GM21529 (cell line): ENCODE data around the gene AQP3.
"Not testable (repeated sequence)": the region's sequence is repeated elsewhere in the genome, so short reads cannot be mapped to it uniquely, and the experiment has no call there.

Source experiments
- ATAC-seq: cut with Tn5 transposase; IDR thresholded peaks from one replicate; pipeline ENCODE4 v1.9.1; 2021; ENCODE audit not compliant: unreplicated experiment

Gene AQP3

DNA sequence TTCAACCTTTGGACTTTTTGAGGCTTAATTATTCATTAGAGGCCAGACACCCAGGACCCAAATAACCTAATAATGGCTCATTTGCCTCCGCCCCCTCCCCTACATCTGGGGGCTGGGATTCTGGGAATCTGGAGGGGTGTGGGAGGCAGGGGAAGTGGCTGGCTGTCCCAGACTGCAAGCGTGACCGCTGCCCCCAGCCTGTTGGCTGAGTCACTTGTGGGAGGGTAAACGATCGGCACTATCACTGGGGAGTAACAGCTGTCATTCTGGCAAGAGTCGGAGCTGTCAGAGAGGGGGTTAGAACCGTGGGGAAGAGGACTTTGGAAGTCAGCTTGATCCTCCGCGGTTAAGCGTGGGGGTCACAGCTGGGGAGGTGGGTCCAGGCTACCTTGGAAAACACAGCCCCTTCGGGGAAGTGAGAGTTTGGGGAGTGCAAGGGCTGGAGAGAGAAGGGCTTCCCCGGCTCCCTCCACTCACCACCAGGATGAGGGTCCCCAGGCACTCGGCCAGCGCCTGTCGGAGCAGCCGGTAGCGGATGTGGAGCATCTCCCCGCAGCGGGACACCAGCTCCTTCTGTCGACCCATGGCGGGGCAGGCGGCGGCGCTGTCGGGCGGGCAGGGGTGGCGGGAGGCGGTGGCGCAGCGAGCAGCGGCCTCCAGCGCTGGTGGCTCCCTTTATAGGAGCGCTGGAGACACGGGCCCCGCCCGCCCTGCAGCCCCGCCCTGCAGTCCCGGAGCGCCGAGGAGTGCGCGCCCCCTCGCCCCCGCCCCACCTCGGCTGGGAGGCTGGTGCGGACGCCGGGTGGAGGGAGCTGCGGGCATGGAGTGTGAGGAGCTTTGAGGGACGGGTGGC is at the start of gene AQP3:
TSS of gene AQP3 (minus strand) at position 648 of the 853 bp plus-strand sequence. CDS start at position 585, 63 bp downstream.
- ATAC-seq: peak; percentile 33

DNA sequence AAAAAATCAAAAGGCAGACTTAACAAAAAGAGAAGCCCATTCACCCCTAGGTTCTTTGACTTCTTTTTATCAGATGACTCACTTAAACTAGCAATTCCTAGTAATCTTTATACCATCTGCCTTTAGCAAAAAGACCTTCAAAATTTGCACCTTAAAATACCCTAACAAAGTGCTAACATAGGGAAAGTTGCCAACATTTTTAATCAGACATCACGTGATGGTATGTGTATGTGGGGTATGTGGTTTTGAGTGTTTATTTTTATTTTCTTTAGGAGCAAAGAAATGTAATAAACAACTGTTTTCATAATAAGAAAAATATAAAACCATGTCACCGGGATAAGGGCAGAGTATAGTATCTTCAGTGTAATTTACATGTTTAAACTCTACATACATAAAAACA is 46.4 kb upstream of the AQP3 start:
- not testable (repeated sequence) for ATAC-seq

DNA sequence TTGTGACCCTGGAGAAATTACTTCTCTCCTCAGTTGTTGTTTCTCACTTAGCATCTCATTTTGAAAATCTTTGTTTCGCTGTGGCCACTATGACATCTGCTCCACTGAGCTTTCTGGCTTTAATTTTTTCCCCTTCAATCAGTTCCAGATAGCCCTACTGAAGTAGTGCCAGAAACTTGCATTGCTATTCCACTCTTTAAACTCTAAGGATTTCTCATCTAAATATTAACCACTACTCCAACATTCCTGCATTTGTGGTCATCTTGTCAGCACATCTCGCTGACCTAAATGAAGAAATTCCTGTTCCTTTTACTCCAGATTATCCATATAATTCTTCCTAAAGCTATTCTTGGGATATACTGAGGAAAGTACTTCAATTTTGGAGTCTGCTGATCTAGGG is 41.7 kb upstream of the AQP3 start:
- no peak for ATAC-seq

DNA sequence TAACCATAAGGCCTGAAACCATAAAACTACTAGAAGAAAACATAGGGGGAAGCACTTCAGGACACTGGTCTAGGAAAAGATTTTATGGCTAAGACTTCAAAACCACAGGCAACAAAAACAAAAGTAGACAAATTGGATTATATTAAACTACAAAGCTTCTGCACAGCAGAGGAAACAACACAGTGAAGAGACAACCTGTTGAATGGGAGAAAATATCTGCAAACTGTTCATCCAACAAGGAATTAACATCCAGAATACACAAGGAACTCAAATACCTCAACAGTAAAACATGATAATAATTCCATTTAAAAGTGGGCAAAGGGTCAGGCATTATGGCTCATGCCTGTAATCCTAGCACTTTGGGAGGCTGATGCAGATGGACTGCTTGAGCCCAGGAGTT is 37.9 kb upstream of the AQP3 start:
- ATAC-seq: not testable (repeated sequence)

DNA sequence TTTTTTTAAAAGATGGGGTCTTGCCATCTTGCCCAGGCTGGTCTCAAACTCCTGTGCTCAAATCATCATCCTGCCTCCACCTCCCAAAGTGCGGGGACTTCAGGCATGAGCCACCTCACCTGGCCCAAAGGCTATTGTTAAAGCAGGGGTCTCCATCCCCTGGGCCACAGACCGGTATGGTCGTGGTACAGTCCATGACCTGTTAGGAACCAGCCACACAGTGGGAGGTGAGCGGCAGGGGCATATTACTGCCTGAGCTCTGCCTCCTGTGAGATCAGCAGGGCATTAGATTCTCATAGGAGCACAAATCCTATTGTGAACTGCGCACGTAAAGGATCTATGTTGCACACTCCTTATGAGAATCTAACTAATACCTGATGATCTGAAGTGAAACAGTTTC is 33.6 kb upstream of the AQP3 start:
- ATAC-seq: no peak

DNA sequence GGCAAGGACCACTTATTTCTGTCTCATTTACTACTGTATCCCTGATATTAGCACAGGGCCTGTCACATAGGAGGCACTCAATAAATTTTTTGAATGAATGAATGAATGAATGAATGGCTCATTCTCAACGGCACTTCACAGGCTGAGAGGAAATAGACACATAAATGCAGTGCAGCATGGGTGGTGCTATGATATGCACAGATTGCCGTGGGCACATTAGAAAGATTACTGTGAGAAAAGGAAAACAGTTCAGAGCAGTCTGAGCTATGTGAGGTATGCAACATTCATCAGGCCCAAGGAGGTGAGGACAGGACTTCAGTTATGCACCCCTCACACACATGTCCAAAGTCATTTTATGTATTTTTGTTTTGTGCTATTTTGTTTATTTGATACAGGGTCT is 32.7 kb upstream of the AQP3 start:
- no peak for ATAC-seq

DNA sequence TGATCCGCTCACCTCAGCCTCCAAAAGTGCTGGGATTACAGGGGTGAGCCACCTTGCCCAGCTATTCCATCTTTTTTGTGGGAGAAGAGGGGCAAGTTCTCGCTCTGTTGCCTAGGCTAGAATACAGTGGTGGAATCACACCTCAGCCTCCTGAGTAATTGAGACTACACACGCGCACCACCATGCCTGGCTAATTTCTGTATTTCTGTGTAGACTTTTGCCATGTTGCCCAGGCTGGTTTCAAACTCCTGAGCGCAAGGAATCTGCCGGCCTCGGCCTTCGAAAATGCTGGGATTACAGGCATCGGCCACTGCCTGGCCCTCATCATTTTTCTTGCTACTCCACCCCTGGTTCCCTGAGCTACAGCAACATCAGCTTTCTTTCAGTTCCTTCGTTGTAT is 29.1 kb upstream of the AQP3 start:
- no peak for ATAC-seq

DNA sequence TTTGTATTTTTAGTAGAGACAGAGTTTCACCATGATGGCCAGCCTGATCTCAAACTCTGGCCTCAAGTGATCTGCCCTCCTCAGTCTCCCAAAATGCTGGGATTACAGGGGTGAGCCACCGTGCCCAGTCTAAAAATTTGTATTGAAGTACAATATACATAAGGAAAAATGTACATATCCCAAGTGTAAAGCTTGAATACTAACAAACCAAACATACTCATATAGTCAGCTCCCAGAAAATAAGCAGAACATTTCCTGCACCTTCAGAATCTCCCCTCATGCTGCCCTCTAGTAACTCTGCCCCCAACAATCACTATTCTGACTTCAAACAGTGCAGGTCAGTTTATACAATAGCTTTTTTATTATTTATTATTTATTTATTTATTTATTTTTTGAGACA is 28.0 kb upstream of the AQP3 start:
- no peak for ATAC-seq

DNA sequence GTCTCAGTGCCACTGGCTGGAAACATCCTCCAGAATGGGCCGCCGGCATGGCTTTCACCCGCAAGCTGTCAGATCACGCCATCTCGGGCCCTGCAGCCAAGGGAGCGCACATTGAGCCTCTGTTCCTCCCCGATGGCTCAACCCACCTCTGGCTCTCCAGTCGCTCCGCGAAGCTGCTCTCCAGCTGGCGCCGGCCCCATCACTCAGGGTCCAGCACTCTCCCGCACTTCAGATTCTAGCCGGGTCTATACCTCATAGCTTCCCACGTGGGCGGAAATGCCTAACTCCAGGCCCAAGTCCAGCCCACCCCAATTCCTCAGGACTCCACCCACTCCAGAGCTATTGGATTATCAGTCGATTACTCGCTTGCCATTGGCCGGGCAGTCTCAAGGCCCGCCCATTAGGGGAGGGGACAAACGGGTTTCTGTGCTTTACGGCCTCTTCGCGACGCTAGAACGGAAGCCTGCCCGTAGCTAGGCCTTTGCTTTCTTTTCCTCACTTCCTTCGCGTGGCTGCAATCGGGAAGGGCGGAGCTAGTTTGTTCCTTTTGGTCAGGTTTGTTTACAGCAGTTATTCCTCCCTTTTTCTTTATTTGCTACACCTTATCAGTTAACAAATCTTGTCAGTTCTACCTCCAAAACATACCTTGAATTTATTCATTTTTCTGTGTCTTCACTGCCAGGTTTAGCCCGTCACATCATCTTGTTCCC is 26.4 kb upstream of the AQP3 start, which contains the start of gene NOL6:
TSS of gene NOL6 (minus strand) at position 282 of the 710 bp plus-strand sequence. CDS start at position 200, 82 bp downstream.
- ATAC-seq: peak; percentile 99

DNA sequence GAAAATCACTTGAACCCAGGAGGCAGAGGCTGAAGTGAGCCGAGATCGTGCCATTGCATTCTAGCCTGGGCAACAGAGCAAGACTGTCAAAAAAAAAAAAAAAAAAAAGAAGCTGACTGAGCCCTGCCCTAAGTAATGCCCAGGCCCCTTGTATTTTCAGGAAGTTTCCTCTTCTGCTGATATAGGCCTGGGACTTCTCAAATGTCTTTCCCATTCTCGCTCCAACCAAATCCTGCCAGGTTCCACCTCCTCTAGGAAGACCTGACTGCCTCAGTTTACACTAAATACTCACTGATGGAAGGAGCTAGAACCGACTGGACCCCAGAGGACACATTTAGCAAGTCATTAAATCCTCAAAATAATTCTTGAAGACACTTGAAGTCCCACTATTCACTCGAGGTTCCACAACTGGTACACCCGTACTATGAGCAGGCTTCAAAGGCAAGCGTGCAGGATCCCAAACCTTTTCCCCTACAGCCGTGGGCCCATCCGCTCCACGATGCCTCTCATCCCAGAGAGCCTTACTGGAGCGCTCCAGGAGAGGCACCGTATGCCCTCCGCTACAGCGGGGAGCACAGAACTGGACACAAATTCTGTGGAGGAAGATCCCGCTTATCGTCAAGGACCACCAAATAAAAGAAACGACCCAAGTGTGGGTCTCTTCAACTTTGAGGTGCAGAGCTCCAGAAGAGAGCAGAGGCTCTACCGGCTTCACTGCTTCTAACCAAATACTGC is 25.7 kb upstream of the AQP3 start:
- ATAC-seq: no peak

DNA sequence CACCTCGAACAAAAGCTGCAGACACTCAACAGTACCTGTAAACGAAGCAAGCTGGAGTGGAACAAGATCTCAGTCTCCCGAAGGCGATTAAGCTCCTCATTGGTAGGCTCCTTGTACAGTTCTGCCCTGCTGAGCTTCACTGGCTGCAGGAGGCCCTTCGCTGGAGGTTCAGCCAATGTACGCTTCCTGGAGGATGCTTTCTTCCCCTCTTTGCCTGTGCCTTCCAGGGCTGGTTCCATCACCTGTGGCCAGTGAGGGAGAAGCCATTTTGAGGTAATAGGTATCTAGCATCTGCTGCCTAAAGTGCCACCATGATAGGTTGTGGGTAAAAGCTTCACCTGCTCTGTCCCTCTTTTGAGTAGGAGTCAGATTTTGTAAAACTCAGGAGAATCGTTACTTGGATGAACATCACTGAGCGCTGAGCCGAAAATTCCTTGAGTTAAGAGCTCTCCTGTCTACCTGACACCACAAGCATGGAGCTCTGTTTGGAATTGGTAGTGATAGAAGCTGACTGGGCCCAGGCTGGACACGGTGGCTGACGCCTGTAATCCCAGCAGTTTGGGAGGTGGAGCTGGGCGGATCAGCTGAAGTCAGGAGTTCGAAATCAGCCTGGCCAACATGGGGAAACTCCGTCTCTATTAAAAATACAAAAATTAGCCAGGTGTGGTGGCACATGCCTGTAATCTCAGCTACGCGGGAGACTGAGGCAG is 24.9 kb upstream of the AQP3 start:
- no peak for ATAC-seq

DNA sequence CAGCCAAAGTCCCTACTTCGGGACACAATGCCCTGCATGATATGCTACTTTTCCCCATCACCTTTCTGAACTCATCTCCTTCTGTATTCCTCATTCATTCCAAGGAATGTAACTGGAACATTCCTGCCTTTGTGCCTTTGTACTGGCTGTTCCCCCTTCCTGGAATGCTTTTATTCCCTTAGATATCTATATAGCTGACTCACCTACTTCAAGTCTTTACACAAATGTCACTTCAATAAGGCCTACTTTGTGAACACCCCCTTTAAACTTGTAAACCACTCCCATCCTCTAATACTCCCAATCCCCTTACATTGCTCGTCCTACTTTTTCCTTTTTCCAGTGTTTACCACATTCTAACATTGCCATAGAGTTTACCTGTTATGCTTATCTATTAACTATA is 24.0 kb upstream of the AQP3 start:
- no peak for ATAC-seq

DNA sequence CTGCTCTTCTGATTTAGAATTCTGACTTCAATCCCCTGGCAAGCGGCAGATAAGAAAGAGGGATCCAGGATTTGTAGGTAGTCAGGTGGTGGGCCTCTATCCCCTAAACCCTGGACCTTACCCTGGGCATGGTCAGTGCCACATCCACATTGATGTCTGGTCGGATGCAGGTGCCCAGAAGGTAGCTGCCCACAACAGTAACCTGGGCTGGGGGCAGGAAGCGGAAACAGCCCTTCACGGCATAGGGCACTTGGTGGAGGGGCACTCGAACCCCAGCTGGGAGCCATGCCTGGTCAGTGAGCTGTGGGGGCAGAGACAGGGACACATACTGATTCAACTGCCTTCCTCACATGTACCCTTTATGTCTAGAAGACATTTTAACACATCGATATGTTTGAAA is 22.5 kb upstream of the AQP3 start:
- no peak for ATAC-seq

DNA sequence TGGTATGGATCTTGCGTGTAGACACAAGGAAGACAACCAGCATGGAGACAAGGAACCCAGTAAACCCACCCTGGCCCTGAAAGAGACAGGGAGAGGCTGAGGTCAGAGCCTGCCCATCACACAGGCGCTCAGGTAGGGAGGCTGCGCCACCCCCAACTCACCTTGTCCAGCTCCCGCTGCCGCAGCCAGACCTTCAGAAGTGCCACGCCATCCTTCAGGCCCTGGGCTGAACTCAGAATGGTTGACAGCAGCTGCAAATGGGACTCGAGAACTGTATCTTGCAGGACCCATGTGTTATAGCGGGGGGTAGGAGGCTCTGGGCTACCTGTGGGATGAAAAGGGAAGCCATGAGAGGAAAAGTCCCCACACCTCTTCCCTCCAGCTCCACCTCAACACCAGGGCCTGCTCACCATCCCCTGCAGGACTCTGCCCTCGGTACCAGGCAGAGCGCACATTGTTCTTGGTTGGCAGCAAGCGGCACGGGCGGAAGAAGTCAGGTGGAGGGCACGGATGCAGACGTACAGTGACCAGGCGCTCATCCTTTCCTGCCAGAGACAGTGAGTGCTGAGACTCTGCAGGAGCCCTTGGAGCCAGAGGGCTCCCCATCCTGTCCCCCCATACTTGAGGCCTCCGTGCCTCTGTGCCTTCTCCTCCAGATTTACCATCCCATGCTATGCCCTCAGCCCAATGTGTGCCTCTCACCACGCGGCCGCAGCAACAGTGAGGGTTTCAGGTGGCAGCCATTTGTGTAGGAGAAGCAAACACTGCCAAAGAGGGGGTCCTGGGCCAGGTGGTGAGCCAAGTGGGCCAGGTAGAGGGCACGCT is 21.6 kb upstream of the AQP3 start:
- ATAC-seq: no peak

DNA sequence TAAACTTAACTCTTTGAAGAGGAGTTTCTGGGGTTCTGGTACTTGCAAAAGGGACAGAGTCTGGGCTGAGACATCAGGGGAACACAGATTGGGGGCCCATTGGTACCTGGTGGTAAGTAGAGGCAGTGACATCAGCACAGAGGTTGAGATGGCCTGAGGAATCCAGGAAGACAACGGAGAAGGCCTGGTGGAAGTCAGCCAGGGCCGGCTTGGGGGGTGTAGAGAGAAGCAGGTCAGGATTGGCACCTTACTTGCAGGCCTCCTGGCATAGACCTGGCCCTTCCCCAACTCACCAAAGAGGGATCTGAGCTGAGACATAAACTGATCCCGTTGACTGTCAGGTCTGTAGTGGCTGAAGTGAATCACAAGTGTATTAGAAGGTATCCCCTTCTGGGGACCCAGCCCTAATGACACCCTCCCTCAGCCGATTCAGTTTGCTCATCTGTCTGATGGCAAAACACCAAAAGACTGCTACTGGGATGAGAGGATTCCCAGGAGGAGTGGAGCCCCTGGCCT is 20.9 kb upstream of the AQP3 start:
- no peak for ATAC-seq

DNA sequence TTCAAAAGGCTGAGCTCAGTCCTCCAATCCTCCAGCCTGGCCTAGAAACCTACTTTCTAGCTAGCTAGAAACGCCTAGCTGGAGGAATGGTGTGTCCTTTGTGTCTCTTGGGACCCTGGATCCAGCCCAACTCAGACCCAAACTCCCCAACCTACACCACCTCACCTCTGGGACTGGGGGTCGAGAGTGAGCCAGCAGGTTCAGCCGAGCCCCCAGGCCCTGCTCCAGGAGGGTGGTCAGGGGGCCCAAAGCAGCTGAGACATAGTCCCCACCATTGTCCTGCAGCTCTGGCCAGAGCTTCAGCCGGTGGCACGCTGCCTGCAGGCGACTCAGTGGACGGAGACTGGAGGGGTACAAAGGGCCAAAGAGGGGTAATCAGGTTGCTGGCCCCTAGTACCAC is 20.1 kb upstream of the AQP3 start:
- no peak for ATAC-seq

DNA sequence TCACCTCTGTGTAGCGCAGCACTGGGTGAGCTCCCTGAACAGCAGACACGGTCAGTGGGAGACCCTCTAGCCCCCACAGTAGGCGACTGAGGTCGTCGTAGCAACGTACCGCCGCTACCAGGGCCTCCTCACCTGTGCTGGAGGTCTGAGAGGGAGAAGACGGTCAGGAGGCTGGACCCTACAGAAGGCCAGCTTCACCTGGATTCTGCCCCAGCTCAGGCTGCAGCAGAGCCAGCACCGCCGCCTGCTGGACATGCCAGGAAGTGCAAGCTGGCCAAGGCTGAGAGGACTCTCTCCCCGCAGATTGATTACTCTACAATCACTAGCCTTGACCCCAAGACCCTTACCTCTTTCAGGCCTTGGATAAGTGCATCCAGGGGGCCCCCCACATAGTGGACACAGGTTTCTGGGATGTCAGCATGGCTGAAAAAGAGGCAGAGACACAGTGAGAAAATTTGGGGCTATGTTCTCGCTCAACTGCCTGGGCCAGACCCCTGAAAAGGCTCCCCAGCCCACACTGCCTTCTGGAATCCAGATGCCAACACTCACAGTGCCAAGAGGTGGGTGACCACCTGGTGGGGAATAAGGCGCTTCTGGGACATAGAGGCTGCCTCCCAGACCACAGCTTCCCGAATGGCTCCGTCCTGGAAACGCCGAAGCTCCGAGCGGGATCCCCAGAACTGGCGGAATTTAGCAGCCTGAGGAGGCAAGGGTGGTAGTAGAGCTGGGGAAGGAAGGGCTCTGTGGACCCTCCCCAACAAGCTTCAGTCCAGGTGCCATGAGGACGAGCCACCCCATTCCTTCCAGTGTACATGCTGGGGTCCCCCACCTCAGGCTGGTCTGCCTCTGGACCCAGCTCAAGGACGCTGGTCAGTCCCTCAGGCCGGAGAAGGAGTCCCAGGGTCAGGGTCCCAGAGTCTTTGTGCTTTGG is 19.4 kb upstream of the AQP3 start:
- ATAC-seq: no peak

DNA sequence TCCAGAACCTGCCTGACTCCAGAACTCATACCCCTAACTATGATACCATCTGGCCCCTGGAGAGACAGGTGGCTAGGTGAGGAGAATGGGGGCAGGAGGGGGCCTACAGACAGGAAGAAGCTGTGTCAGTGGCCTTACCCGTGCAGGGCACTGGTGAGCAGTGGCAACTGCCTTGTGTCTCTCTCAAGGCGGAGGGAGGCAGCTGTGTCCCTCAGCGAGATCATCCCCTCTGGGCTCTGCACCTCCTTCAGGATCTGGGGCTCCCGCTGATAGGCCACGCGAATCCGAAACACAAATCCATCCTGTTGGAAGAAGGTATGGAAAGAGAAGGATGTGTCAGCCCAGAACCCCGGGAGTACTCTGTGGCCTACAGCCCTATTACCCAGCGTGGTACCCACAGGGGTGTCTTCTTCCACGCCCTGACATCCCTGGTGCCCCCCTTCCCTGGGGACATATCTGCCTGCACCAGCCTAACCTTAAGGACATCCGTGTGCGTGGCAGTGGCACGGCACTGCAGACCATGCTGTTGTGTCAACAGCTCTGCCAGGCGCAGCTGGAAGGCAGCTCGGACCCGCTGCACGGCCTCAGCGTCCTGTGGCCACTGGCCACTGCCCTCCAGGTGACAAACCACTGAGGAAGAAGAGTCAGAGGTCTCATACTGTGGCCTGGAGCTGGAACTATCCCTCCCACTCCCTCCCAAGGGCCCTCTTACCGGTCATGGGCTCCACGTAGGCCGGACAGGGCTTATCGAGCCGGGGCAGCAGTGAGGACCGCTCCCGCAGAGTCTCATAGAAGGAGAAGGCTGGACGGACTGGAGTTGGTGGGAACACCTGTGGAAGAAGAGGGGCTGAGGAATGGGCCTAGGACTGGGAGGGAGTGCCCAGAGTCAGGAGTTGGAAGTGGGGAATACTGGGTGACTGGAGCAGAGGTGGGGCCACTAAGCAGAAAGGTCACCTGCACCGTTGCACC is 18.5 kb upstream of the AQP3 start:
- ATAC-seq: no peak
